ENCODE data around the gene DLG2. TPM values are rescaled to one million over a fixed set of nuclear protein-coding genes. Genes with fewer than 3 reads are reported as not detected.

DLG2 gene
- total RNA-seq, 1 donor from 2014 or later: 0.51 TPM

- no peak for DNase-seq (ENCODE audit: low read depth in 2 of 2)
Measured at GRCh38 chr11:84909740-84910139, 717.4 kb downstream of the DLG2 start.

- DNase-seq (ENCODE audit: low read depth in 2 of 2): no peak
Measured at GRCh38 chr11:84906995-84907394, 720.1 kb downstream of the DLG2 start.

- no peak for DNase-seq (ENCODE audit: low read depth in 2 of 2)
Measured at GRCh38 chr11:84905411-84905810, 721.7 kb downstream of the DLG2 start.

GRCh38 chr11:84902445-84902844 lies 724.7 kb downstream of the DLG2 start:
- no peak for DNase-seq (ENCODE audit: low read depth in 2 of 2)

- DNase-seq (ENCODE audit: low read depth in 2 of 2): no peak
Measured at GRCh38 chr11:84901991-84902390, 725.2 kb downstream of the DLG2 start.

GRCh38 chr11:84899740-84900139 lies 727.4 kb downstream of the DLG2 start:
- no peak for DNase-seq (ENCODE audit: low read depth in 2 of 2)

- DNase-seq (ENCODE audit: low read depth in 2 of 2): no peak
Measured at GRCh38 chr11:84899134-84899533, 728.0 kb downstream of the DLG2 start.

GRCh38 chr11:84894666-84895065 lies 732.5 kb downstream of the DLG2 start:
- no peak for DNase-seq (ENCODE audit: low read depth in 2 of 2)

- DNase-seq (ENCODE audit: low read depth in 2 of 2): no peak
Measured at GRCh38 chr11:84890676-84891075, 736.5 kb downstream of the DLG2 start.

- no peak for DNase-seq (ENCODE audit: low read depth in 2 of 2)
Measured at GRCh38 chr11:84889556-84889955, 737.6 kb downstream of the DLG2 start.

- DNase-seq (ENCODE audit: low read depth in 2 of 2): no peak
Measured at GRCh38 chr11:84887055-84887629, 740.0 kb downstream of the DLG2 start.

GRCh38 chr11:84886344-84886743 lies 740.8 kb downstream of the DLG2 start:
- no peak for DNase-seq (ENCODE audit: low read depth in 2 of 2)

- DNase-seq (ENCODE audit: low read depth in 2 of 2): no peak
Measured at GRCh38 chr11:84884836-84885235, 742.3 kb downstream of the DLG2 start.

- no peak for DNase-seq (ENCODE audit: low read depth in 2 of 2)
Measured at GRCh38 chr11:84882056-84882455, 745.1 kb downstream of the DLG2 start.

- DNase-seq (ENCODE audit: low read depth in 2 of 2): no peak
Measured at GRCh38 chr11:84871116-84871515, 756.0 kb downstream of the DLG2 start.

- DNase-seq (ENCODE audit: low read depth in 2 of 2): no peak
Measured at GRCh38 chr11:84870486-84870885, 756.7 kb downstream of the DLG2 start.

GRCh38 chr11:84866922-84867321 lies 760.2 kb downstream of the DLG2 start:
- no peak for DNase-seq (ENCODE audit: low read depth in 2 of 2)

GRCh38 chr11:84865791-84866535 lies 761.2 kb downstream of the DLG2 start:
- DNase-seq (ENCODE audit: low read depth in 2 of 2): no peak

- no peak for DNase-seq (ENCODE audit: low read depth in 2 of 2)
Measured at GRCh38 chr11:84865257-84865656, 761.9 kb downstream of the DLG2 start.

GRCh38 chr11:84857746-84858145 lies 769.4 kb downstream of the DLG2 start:
- DNase-seq (ENCODE audit: low read depth in 2 of 2): no peak

GRCh38 chr11:84855508-84856245 lies 771.5 kb downstream of the DLG2 start:
- DNase-seq (ENCODE audit: low read depth in 2 of 2): no peak

GRCh38 chr11:84854498-84854880 lies 772.7 kb downstream of the DLG2 start:
- DNase-seq (ENCODE audit: low read depth in 2 of 2): no peak

Measured in dermis microvascular lymphatic vessel endothelial cell (primary cell).